Osteoblast (primary cell): ENCODE data around the gene FXR2. TPM values are rescaled to one million over a fixed set of nuclear protein-coding genes. Genes with fewer than 3 reads are reported as not detected.
A peak's percentile ranks its signal among the peaks of the same experiment; 100 is the strongest.

Source experiments
- DNase-seq: peaks from one replicate; pipeline ENCODE4 v3.0.0; 2011; ENCODE audit warnings: low spot score, mixed read lengths; ENCODE audit not compliant: insufficient read length; ENCODE audit errors: missing footprints
- H2AFZ ChIP-seq: 2 replicates; pipeline ENCODE4 v1.6.0; 2011; ENCODE audit warnings: mild to moderate bottlenecking, low read length
- H3K27ac ChIP-seq: 2 replicates; pipeline ENCODE4 v1.5.1; 2011; ENCODE audit warnings: mild to moderate bottlenecking, low read depth, low read length, moderate library complexity
- H3K27me3 ChIP-seq: 2 replicates; pipeline ENCODE4 v1.6.0; 2012; ENCODE audit warnings: mild to moderate bottlenecking, control low read depth, inconsistent platforms, low read length, moderate library complexity; ENCODE audit not compliant: insufficient read depth
- H3K36me3 ChIP-seq: 2 replicates; pipeline ENCODE4 v1.5.1; 2011; ENCODE audit warnings: mild to moderate bottlenecking, low read length, control low read depth, moderate library complexity; ENCODE audit not compliant: insufficient read depth
- H3K4me1 ChIP-seq: 2 replicates; pipeline ENCODE4 v1.5.1; 2011; ENCODE audit warnings: mild to moderate bottlenecking, low read length, control low read depth, moderate library complexity; ENCODE audit not compliant: insufficient read depth
- H3K4me2 ChIP-seq: 2 replicates; pipeline ENCODE4 v1.6.0; 2011; ENCODE audit warnings: mild to moderate bottlenecking, low read length; ENCODE audit not compliant: insufficient read depth
- H3K4me3 ChIP-seq: fragments of 200-600 bp; sonication (generic); 3 replicates; pipeline ENCODE4 v1.5.1; 2012; ENCODE audit warnings: mild to moderate bottlenecking, low read length, inconsistent platforms; ENCODE audit not compliant: insufficient read depth
- H3K79me2 ChIP-seq: 2 replicates; pipeline ENCODE4 v1.6.0; 2012; ENCODE audit warnings: mild to moderate bottlenecking, low read length, control low read depth, inconsistent platforms; ENCODE audit not compliant: insufficient read depth
- H3K9me3 ChIP-seq: 2 replicates; pipeline ENCODE4 v1.5.1; 2011; ENCODE audit warnings: low read depth, low read length, control low read depth
- H4K20me1 ChIP-seq: 2 replicates; pipeline ENCODE4 v1.6.0; 2012; ENCODE audit warnings: mild to moderate bottlenecking, low read length, control low read depth; ENCODE audit not compliant: insufficient read depth
- total RNA-seq: library from RNA; depleted of rRNA; stranded (reverse); fragments of >200 nt; gene quantifications from 2 replicates; pipeline ENCODE4 v1.2.3, GENCODE V29; 2012
- TF ChIP-seq, protein P1 (sequence below): IDR thresholded peaks from 2 replicates; pipeline ENCODE4 v1.5.1; 2011; ENCODE audit warnings: mild to moderate bottlenecking, low read depth, low read length, moderate library complexity; ENCODE audit errors: extremely low read depth

The FXR2 gene
- total RNA-seq, 1 donor, result 42.7 TPM

DNA sequence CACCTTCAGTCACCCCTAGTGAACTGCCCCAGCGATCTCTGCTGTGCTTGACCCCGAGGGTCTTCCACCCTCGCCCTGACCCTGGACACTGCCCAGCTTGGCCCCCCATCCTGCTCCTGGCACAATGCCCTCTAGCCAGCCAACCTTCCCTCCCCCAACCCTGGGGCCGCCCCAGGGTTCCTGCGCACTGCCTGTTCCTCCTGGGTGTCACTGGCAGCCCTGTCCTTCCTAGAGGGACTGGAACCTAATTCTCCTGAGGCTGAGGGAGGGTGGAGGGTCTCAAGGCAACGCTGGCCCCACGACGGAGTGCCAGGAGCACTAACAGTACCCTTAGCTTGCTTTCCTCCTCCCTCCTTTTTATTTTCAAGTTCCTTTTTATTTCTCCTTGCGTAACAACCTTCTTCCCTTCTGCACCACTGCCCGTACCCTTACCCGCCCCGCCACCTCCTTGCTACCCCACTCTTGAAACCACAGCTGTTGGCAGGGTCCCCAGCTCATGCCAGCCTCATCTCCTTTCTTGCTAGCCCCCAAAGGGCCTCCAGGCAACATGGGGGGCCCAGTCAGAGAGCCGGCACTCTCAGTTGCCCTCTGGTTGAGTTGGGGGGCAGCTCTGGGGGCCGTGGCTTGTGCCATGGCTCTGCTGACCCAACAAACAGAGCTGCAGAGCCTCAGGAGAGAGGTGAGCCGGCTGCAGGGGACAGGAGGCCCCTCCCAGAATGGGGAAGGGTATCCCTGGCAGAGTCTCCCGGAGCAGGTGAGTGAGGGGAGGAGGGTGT is 56.0 kb downstream of the FXR2 start, which contains the start of gene TNFSF13:
Gene TNFSF13, plus strand, starts transcription at position 207 of the 776 bp plus-strand sequence. Its CDS starts 290 bp downstream, at position 497.
- Histone ChIP-seq H3K4me2 (peak within 1 kb of the TSS; percentile 64), H4K20me1 (peaks cover 5% of the 10 kb centered on the region), H3K4me3 (peak within 1 kb of the TSS; percentile 62), H2AFZ (peak within 1 kb of the TSS; percentile 93), H3K36me3 (no peaks in the 10 kb centered on the region), H3K4me1 (peaks cover 30% of the 10 kb centered on the region), H3K79me2 (peaks cover 22% of the 10 kb centered on the region), H3K27ac (peak within 1 kb of the TSS; percentile 59), H3K27me3 (no peaks in the 10 kb centered on the region), H3K9me3 (no peaks in the 10 kb centered on the region)
- no peak for DNase-seq
- TF ChIP-seq, protein P1, sequence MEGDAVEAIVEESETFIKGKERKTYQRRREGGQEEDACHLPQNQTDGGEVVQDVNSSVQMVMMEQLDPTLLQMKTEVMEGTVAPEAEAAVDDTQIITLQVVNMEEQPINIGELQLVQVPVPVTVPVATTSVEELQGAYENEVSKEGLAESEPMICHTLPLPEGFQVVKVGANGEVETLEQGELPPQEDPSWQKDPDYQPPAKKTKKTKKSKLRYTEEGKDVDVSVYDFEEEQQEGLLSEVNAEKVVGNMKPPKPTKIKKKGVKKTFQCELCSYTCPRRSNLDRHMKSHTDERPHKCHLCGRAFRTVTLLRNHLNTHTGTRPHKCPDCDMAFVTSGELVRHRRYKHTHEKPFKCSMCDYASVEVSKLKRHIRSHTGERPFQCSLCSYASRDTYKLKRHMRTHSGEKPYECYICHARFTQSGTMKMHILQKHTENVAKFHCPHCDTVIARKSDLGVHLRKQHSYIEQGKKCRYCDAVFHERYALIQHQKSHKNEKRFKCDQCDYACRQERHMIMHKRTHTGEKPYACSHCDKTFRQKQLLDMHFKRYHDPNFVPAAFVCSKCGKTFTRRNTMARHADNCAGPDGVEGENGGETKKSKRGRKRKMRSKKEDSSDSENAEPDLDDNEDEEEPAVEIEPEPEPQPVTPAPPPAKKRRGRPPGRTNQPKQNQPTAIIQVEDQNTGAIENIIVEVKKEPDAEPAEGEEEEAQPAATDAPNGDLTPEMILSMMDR, result no peak

DNA sequence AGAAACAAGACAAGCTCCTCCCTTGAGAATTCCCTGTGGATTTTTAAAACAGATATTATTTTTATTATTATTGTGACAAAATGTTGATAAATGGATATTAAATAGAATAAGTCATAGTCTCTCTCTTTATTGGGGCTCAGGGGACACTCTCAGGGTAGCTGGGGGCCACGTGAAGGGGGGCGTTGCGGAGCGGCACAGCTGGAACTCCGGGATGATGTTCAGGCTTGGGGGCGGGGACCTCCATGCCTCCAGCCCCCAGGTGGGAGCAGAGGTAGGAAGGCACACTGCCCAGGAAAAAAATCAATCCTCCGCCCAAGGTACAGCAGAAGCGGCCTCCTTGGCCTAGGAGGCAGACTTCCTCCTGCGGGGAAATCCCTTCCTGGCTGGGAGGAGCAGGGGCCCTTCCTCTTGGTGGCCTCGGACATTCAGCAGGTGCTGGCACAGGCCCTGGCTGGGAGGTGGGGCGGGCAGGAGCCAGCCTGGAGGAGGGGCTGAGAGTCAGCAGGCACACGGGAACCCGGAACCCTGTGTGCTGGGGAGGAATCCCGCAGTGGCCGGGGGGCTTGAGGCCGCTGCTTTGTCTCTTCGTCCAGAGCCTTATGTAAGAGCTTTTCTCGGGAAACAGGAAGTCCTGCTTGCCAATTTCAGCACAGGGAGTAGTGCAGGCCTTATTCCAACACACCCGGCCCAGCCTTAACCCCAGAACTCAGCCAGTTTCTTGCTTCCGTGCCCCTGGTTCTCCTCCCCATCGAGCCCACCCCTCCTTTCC is 56.7 kb downstream of the FXR2 start:
- Histone ChIP-seq H3K27ac (peak overlapping the region; percentile 59), H3K4me1 (peaks cover 28% of the 10 kb centered on the region), H2AFZ (peak overlapping the region; percentile 93), H3K27me3 (no peaks in the 10 kb centered on the region), H3K36me3 (no peaks in the 10 kb centered on the region), H3K79me2 (peaks cover 14% of the 10 kb centered on the region), H4K20me1 (peaks cover 5% of the 10 kb centered on the region), H3K4me3 (peak overlapping the region; percentile 62), H3K4me2 (peak overlapping the region; percentile 64), H3K9me3 (no peaks in the 10 kb centered on the region)
- DNase-seq, result peak; percentile 87
- TF ChIP-seq, protein P1, result no peak

DNA sequence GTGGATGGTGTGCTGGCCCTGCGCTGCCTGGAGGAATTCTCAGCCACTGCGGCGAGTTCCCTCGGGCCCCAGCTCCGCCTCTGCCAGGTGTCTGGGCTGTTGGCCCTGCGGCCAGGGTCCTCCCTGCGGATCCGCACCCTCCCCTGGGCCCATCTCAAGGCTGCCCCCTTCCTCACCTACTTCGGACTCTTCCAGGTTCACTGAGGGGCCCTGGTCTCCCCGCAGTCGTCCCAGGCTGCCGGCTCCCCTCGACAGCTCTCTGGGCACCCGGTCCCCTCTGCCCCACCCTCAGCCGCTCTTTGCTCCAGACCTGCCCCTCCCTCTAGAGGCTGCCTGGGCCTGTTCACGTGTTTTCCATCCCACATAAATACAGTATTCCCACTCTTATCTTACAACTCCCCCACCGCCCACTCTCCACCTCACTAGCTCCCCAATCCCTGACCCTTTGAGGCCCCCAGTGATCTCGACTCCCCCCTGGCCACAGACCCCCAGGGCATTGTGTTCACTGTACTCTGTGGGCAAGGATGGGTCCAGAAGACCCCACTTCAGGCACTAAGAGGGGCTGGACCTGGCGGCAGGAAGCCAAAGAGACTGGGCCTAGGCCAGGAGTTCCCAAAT is 57.4 kb downstream of the FXR2 start:
- Histone ChIP-seq H3K4me1 (peaks cover 21% of the 10 kb centered on the region), H3K27ac (no peak overlapping the region), H2AFZ (no peak overlapping the region), H3K4me2 (no peak overlapping the region), H3K79me2 (peaks cover 7% of the 10 kb centered on the region), H4K20me1 (peaks cover under 1% of the 10 kb centered on the region), H3K27me3 (no peaks in the 10 kb centered on the region), H3K4me3 (no peak overlapping the region), H3K36me3 (no peaks in the 10 kb centered on the region), H3K9me3 (no peaks in the 10 kb centered on the region)
- TF ChIP-seq, protein P1, result no peak
- DNase-seq, result no peak
